Measurements from ENCODE around the gene EPHB2. TPM values are rescaled to one million over a fixed set of nuclear protein-coding genes. Genes with fewer than 3 reads are reported as not detected.

EPHB2 gene
- total RNA-seq, 1 donor from 2014 or later, result 34.9 TPM

- DNase-seq, result no peak
Measured at GRCh38 chr1:22861764-22862440, 151.3 kb downstream of the EPHB2 start.

GRCh38 chr1:22862752-22863151 lies 152.1 kb downstream of the EPHB2 start:
- no peak for DNase-seq

- no peak for DNase-seq
Measured at GRCh38 chr1:22863766-22864165, 153.1 kb downstream of the EPHB2 start.

- DNase-seq, result no peak
Measured at GRCh38 chr1:22864886-22865285, 154.2 kb downstream of the EPHB2 start.

- DNase-seq, result no peak
Measured at GRCh38 chr1:22865736-22866135, 155.1 kb downstream of the EPHB2 start.

- no peak for DNase-seq
Measured at GRCh38 chr1:22866868-22867267, 156.2 kb downstream of the EPHB2 start.

GRCh38 chr1:22868331-22868730 lies 157.7 kb downstream of the EPHB2 start:
- DNase-seq, result no peak

GRCh38 chr1:22869325-22869724 lies 158.7 kb downstream of the EPHB2 start:
- DNase-seq, result no peak

- no peak for DNase-seq
Measured at GRCh38 chr1:22870201-22870871, 159.7 kb downstream of the EPHB2 start.

GRCh38 chr1:22872981-22873664 lies 162.5 kb downstream of the EPHB2 start:
- DNase-seq, result no peak

- DNase-seq, result no peak
Measured at GRCh38 chr1:22874785-22875184, 164.1 kb downstream of the EPHB2 start.

- DNase-seq, result no peak
Measured at GRCh38 chr1:22875241-22875640, 164.6 kb downstream of the EPHB2 start.

GRCh38 chr1:22875841-22876240 lies 165.2 kb downstream of the EPHB2 start:
- DNase-seq, result no peak

GRCh38 chr1:22876359-22877111 lies 165.9 kb downstream of the EPHB2 start:
- no peak for DNase-seq

GRCh38 chr1:22877112-22877915 lies 166.7 kb downstream of the EPHB2 start:
- DNase-seq, result no peak

- no peak for DNase-seq
Measured at GRCh38 chr1:22877980-22878379, 167.3 kb downstream of the EPHB2 start.

GRCh38 chr1:22878626-22879025 lies 168.0 kb downstream of the EPHB2 start:
- DNase-seq, result no peak

- no peak for DNase-seq
Measured at GRCh38 chr1:22879445-22879844, 168.8 kb downstream of the EPHB2 start.

- DNase-seq, result no peak
Measured at GRCh38 chr1:22880174-22880601, 169.5 kb downstream of the EPHB2 start.

GRCh38 chr1:22883406-22883805 lies 172.8 kb downstream of the EPHB2 start:
- no peak for DNase-seq

GRCh38 chr1:22884806-22885530 lies 174.3 kb downstream of the EPHB2 start:
- DNase-seq, result no peak
